OCI-LY1 (cell line): ENCODE measurements around the gene MSMO1.
"Not testable (repeated sequence)": the region's sequence is repeated elsewhere in the genome, so short reads cannot be mapped to it uniquely, and the experiment has no call there.

ENCODE experiments used
- EZH2 ChIP-seq: fragments of 200-600 bp; sonication (generic), shearing (Covaris generic); IDR thresholded peaks from 2 replicates; pipeline ENCODE4 v1.8.0; 2017; ENCODE audit warnings: borderline replicate concordance, mixed run types, mild to moderate bottlenecking, antibody characterized with exemption, low read length, moderate library complexity, mixed read lengths
- TF ChIP-seq, protein P1 (sequence below): fragments of 200-600 bp; sonication (generic), shearing (Covaris generic); IDR thresholded peaks from 2 replicates; pipeline ENCODE4 v1.5.1; 2017; ENCODE audit warnings: mild to moderate bottlenecking, antibody characterized with exemption, low read length, moderate library complexity, mixed read lengths

DNA sequence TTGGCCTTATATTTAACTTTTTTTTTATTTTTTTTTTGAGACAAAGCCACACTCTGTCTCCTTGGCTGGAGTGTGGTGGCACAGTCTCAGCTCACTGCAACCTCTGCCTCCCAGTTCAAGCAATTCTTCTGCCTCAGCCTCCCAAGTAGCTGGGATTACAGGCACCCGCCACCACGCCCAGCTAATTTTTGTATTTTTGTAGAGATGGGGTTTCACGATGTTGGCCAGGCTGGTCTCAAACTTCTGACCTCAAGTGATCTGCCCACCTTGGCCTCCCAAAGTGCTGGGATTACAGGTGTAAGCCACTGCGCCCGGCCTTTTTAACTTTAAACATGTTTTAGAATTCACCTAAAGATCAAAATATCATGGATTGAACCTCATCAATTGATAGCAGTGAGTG, 14.9 kb downstream of the MSMO1 start:
- TF ChIP-seq, protein P1, sequence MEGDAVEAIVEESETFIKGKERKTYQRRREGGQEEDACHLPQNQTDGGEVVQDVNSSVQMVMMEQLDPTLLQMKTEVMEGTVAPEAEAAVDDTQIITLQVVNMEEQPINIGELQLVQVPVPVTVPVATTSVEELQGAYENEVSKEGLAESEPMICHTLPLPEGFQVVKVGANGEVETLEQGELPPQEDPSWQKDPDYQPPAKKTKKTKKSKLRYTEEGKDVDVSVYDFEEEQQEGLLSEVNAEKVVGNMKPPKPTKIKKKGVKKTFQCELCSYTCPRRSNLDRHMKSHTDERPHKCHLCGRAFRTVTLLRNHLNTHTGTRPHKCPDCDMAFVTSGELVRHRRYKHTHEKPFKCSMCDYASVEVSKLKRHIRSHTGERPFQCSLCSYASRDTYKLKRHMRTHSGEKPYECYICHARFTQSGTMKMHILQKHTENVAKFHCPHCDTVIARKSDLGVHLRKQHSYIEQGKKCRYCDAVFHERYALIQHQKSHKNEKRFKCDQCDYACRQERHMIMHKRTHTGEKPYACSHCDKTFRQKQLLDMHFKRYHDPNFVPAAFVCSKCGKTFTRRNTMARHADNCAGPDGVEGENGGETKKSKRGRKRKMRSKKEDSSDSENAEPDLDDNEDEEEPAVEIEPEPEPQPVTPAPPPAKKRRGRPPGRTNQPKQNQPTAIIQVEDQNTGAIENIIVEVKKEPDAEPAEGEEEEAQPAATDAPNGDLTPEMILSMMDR: not testable (repeated sequence)
- not testable (repeated sequence) for TF ChIP-seq EZH2
